Osteoblast (primary cell): ENCODE results near the gene F11. TPM values are rescaled to one million over a fixed set of nuclear protein-coding genes. Genes with fewer than 3 reads are reported as not detected.

Source experiments
- DNase-seq: peaks from one replicate; pipeline ENCODE4 v3.0.0; 2011; ENCODE audit warnings: low spot score, mixed read lengths; ENCODE audit not compliant: insufficient read length; ENCODE audit errors: missing footprints
- H2AFZ ChIP-seq: 2 replicates; pipeline ENCODE4 v1.6.0; 2011; ENCODE audit warnings: mild to moderate bottlenecking, low read length
- H3K27ac ChIP-seq: 2 replicates; pipeline ENCODE4 v1.5.1; 2011; ENCODE audit warnings: mild to moderate bottlenecking, low read depth, low read length, moderate library complexity
- H3K27me3 ChIP-seq: 2 replicates; pipeline ENCODE4 v1.6.0; 2012; ENCODE audit warnings: mild to moderate bottlenecking, control low read depth, inconsistent platforms, low read length, moderate library complexity; ENCODE audit not compliant: insufficient read depth
- H3K36me3 ChIP-seq: 2 replicates; pipeline ENCODE4 v1.5.1; 2011; ENCODE audit warnings: mild to moderate bottlenecking, low read length, control low read depth, moderate library complexity; ENCODE audit not compliant: insufficient read depth
- H3K4me1 ChIP-seq: 2 replicates; pipeline ENCODE4 v1.5.1; 2011; ENCODE audit warnings: mild to moderate bottlenecking, low read length, control low read depth, moderate library complexity; ENCODE audit not compliant: insufficient read depth
- H3K4me2 ChIP-seq: 2 replicates; pipeline ENCODE4 v1.6.0; 2011; ENCODE audit warnings: mild to moderate bottlenecking, low read length; ENCODE audit not compliant: insufficient read depth
- H3K4me3 ChIP-seq: fragments of 200-600 bp; sonication (generic); 3 replicates; pipeline ENCODE4 v1.5.1; 2012; ENCODE audit warnings: mild to moderate bottlenecking, low read length, inconsistent platforms; ENCODE audit not compliant: insufficient read depth
- H3K79me2 ChIP-seq: 2 replicates; pipeline ENCODE4 v1.6.0; 2012; ENCODE audit warnings: mild to moderate bottlenecking, low read length, control low read depth, inconsistent platforms; ENCODE audit not compliant: insufficient read depth
- H3K9me3 ChIP-seq: 2 replicates; pipeline ENCODE4 v1.5.1; 2011; ENCODE audit warnings: low read depth, low read length, control low read depth
- H4K20me1 ChIP-seq: 2 replicates; pipeline ENCODE4 v1.6.0; 2012; ENCODE audit warnings: mild to moderate bottlenecking, low read length, control low read depth; ENCODE audit not compliant: insufficient read depth
- CTCF ChIP-seq: IDR thresholded peaks from 2 replicates; pipeline ENCODE4 v1.5.1; 2011; ENCODE audit warnings: mild to moderate bottlenecking, low read depth, low read length, moderate library complexity; ENCODE audit errors: extremely low read depth
- total RNA-seq: library from RNA; depleted of rRNA; stranded (reverse); fragments of >200 nt; gene quantifications from 2 replicates; pipeline ENCODE4 v1.2.3, GENCODE V29; 2012

The F11 gene
- total RNA-seq, 1 donor = not detected

GRCh38 chr4:186250760-186251159 is 15.2 kb upstream of the F11 start:
- Histone ChIP-seq H3K27ac (no peak overlapping the region), H3K4me2 (no peak overlapping the region), H4K20me1 (no peaks in the 10 kb centered on the region), H3K4me1 (no peaks in the 10 kb centered on the region), H3K4me3 (no peak overlapping the region), H3K9me3 (no peaks in the 10 kb centered on the region), H3K27me3 (no peaks in the 10 kb centered on the region), H3K79me2 (no peaks in the 10 kb centered on the region), H2AFZ (no peak overlapping the region), H3K36me3 (no peaks in the 10 kb centered on the region)
- TF ChIP-seq CTCF = no peak
- DNase-seq = no peak

GRCh38 chr4:186255122-186255521 is 10.9 kb upstream of the F11 start:
- no peak overlapping the region for H3K27ac ChIP-seq

GRCh38 chr4:186258216-186258811 is 7.7 kb upstream of the F11 start:
- no peak overlapping the region for H3K27ac ChIP-seq
- DNase-seq = no peak
- H3K36me3 ChIP-seq = no peaks in the 10 kb centered on the region
- no peaks in the 10 kb centered on the region for H3K9me3 ChIP-seq
- H3K4me3 ChIP-seq = no peak overlapping the region
- H2AFZ ChIP-seq = no peak overlapping the region
- H3K4me1 ChIP-seq = no peaks in the 10 kb centered on the region
- H3K79me2 ChIP-seq = no peaks in the 10 kb centered on the region
- no peak overlapping the region for H3K4me2 ChIP-seq
- H3K27me3 ChIP-seq = no peaks in the 10 kb centered on the region
- no peak for TF ChIP-seq CTCF
- H4K20me1 ChIP-seq = no peaks in the 10 kb centered on the region

More at GRCh38 chr4:186255122-186255521, 10.9 kb upstream of the F11 start:
- Histone ChIP-seq H3K4me1 (no peaks in the 10 kb centered on the region), H3K4me2 (no peak overlapping the region), H3K9me3 (no peaks in the 10 kb centered on the region), H3K27me3 (no peaks in the 10 kb centered on the region), H3K79me2 (no peaks in the 10 kb centered on the region), H4K20me1 (no peaks in the 10 kb centered on the region), H3K36me3 (no peaks in the 10 kb centered on the region), H2AFZ (no peak overlapping the region), H3K4me3 (no peak overlapping the region)
- TF ChIP-seq CTCF = no peak
- DNase-seq = no peak

GRCh38 chr4:186260117-186260503 is 5.9 kb upstream of the F11 start:
- Histone ChIP-seq H3K27me3 (no peaks in the 10 kb centered on the region), H2AFZ (no peak overlapping the region), H3K9me3 (no peaks in the 10 kb centered on the region), H3K27ac (no peak overlapping the region), H3K4me1 (no peaks in the 10 kb centered on the region), H3K4me3 (no peak overlapping the region), H3K4me2 (no peak overlapping the region), H3K36me3 (no peaks in the 10 kb centered on the region), H4K20me1 (no peaks in the 10 kb centered on the region), H3K79me2 (no peaks in the 10 kb centered on the region)
- no peak for TF ChIP-seq CTCF
- no peak for DNase-seq
